ENCODE measurements around the gene GALNT2. TPM values are rescaled to one million over a fixed set of nuclear protein-coding genes. Genes with fewer than 3 reads are reported as not detected.
A peak's percentile ranks its signal among the peaks of the same experiment; 100 is the strongest.

The GALNT2 gene
- total RNA-seq, 1 experiment from 2014 or later: 62.5 TPM

- DNase-seq (ENCODE audit: low read depth in 1 of 2, low spot score in 2 of 2): no peak
- Histone ChIP-seq H3K27me3 (replicated peaks) (no peaks in the 10 kb centered on the region), H3K4me3 (no peak overlapping the region), H3K36me3 (no peaks in the 10 kb centered on the region; the same call in 1 of the 2 replicates), H3K4me1 (replicated peaks) (peaks cover 16% of the 10 kb centered on the region), H3K9me3 (replicated peaks) (no peaks in the 10 kb centered on the region), H3K27ac (no peak overlapping the region)
These were observed 77.9 kb downstream of the GALNT2 start for GRCh38 chr1:230144758-230145504.

- Histone ChIP-seq H3K27me3 (replicated peaks) (no peaks in the 10 kb centered on the region), H3K9me3 (replicated peaks) (no peaks in the 10 kb centered on the region)
These were observed 78.5 kb downstream of the GALNT2 start for GRCh38 chr1:230145505-230145899.

GRCh38 chr1:230145953-230146476, 79.0 kb downstream of the GALNT2 start:
- no peak overlapping the region for H3K27ac ChIP-seq
- H3K4me3 ChIP-seq: no peak overlapping the region
- no peaks in the 10 kb centered on the region for H3K9me3 ChIP-seq (replicated peaks)
- no peaks in the 10 kb centered on the region for H3K27me3 ChIP-seq (replicated peaks)
- DNase-seq (ENCODE audit: low read depth in 1 of 2, low spot score in 2 of 2): no peak
- no peaks in the 10 kb centered on the region; the same call in 1 of the 2 replicates for H3K36me3 ChIP-seq
- peaks cover 5% of the 10 kb centered on the region for H3K4me1 ChIP-seq (replicated peaks)

More at GRCh38 chr1:230145505-230145899, 78.5 kb downstream of the GALNT2 start:
- DNase-seq (ENCODE audit: low read depth in 1 of 2, low spot score in 2 of 2): no peak
- Histone ChIP-seq H3K36me3 (no peaks in the 10 kb centered on the region; the same call in 1 of the 2 replicates), H3K27ac (no peak overlapping the region), H3K4me3 (no peak overlapping the region), H3K4me1 (replicated peaks) (peaks cover 11% of the 10 kb centered on the region)

- no peaks in the 10 kb centered on the region; the same call in 1 of the 2 replicates for H3K4me1 ChIP-seq (replicated peaks)
- no peak for DNase-seq (ENCODE audit: low read depth in 1 of 2, low spot score in 2 of 2)
- H3K4me3 ChIP-seq: no peak overlapping the region
- H3K36me3 ChIP-seq: no peaks in the 10 kb centered on the region; the same call in 1 of the 2 replicates
- H3K27ac ChIP-seq: no peak overlapping the region
- no peaks in the 10 kb centered on the region for H3K27me3 ChIP-seq (replicated peaks)
- no peaks in the 10 kb centered on the region for H3K9me3 ChIP-seq (replicated peaks)
These were observed 79.7 kb downstream of the GALNT2 start for GRCh38 chr1:230146709-230147108.

GRCh38 chr1:230147253-230148125, 80.5 kb downstream of the GALNT2 start:
- Histone ChIP-seq H3K4me1 (replicated peaks) (no peaks in the 10 kb centered on the region), H3K9me3 (replicated peaks) (no peaks in the 10 kb centered on the region), H3K27ac (no peak overlapping the region), H3K27me3 (replicated peaks) (no peaks in the 10 kb centered on the region), H3K4me3 (no peak overlapping the region), H3K36me3 (no peaks in the 10 kb centered on the region; the same call in 1 of the 2 replicates)
- DNase-seq (ENCODE audit: low read depth in 1 of 2, low spot score in 2 of 2): no peak

GRCh38 chr1:230148126-230148652, 81.2 kb downstream of the GALNT2 start:
- no peak for DNase-seq (ENCODE audit: low read depth in 1 of 2, low spot score in 2 of 2)
- no peak overlapping the region for H3K4me3 ChIP-seq
- no peaks in the 10 kb centered on the region for H3K27me3 ChIP-seq (replicated peaks)
- H3K36me3 ChIP-seq: no peaks in the 10 kb centered on the region; the same call in 1 of the 2 replicates
- H3K9me3 ChIP-seq (replicated peaks): no peaks in the 10 kb centered on the region
- no peak overlapping the region for H3K27ac ChIP-seq
- peaks cover 1% of the 10 kb centered on the region for H3K4me1 ChIP-seq (replicated peaks)

- no peaks in the 10 kb centered on the region for H3K9me3 ChIP-seq (replicated peaks)
- H3K4me3 ChIP-seq: no peak overlapping the region
- no peaks in the 10 kb centered on the region for H3K27me3 ChIP-seq (replicated peaks)
- no peaks in the 10 kb centered on the region for H3K36me3 ChIP-seq
- DNase-seq (ENCODE audit: low read depth in 1 of 2, low spot score in 2 of 2): no peak
- H3K4me1 ChIP-seq (replicated peaks): peaks cover 9% of the 10 kb centered on the region
- H3K27ac ChIP-seq: no peak overlapping the region
These were observed 81.9 kb downstream of the GALNT2 start for GRCh38 chr1:230148768-230149469.

GRCh38 chr1:230149751-230150584, 82.9 kb downstream of the GALNT2 start:
- no peaks in the 10 kb centered on the region for H3K9me3 ChIP-seq (replicated peaks)
- no peaks in the 10 kb centered on the region for H3K36me3 ChIP-seq
- no peaks in the 10 kb centered on the region for H3K27me3 ChIP-seq (replicated peaks)
- no peak overlapping the region for H3K27ac ChIP-seq
- H3K4me3 ChIP-seq: no peak overlapping the region
- DNase-seq (ENCODE audit: low read depth in 1 of 2, low spot score in 2 of 2): no peak
- peaks cover 12% of the 10 kb centered on the region for H3K4me1 ChIP-seq (replicated peaks)

- Histone ChIP-seq H3K4me1 (replicated peaks) (peaks cover 12% of the 10 kb centered on the region), H3K27ac (no peak overlapping the region), H3K9me3 (replicated peaks) (no peaks in the 10 kb centered on the region), H3K4me3 (no peak overlapping the region), H3K36me3 (no peaks in the 10 kb centered on the region), H3K27me3 (replicated peaks) (no peaks in the 10 kb centered on the region)
- DNase-seq (ENCODE audit: low read depth in 1 of 2, low spot score in 2 of 2): no peak
These were observed 83.6 kb downstream of the GALNT2 start for GRCh38 chr1:230150615-230151014.

- no peak for DNase-seq (ENCODE audit: low read depth in 1 of 2, low spot score in 2 of 2)
- Histone ChIP-seq H3K36me3 (no peaks in the 10 kb centered on the region; the same call in 1 of the 2 replicates), H3K27me3 (replicated peaks) (no peaks in the 10 kb centered on the region), H3K4me3 (no peak overlapping the region), H3K4me1 (replicated peaks) (peaks cover 12% of the 10 kb centered on the region), H3K9me3 (replicated peaks) (no peaks in the 10 kb centered on the region), H3K27ac (no peak overlapping the region)
These were observed 85.0 kb downstream of the GALNT2 start for GRCh38 chr1:230151924-230152468.

- Histone ChIP-seq H3K36me3 (peaks cover 3% of the 10 kb centered on the region; the same call in 1 of the 2 replicates), H3K9me3 (replicated peaks) (no peaks in the 10 kb centered on the region), H3K27ac (no peak overlapping the region), H3K27me3 (replicated peaks) (no peaks in the 10 kb centered on the region), H3K4me1 (replicated peaks) (peaks cover 12% of the 10 kb centered on the region), H3K4me3 (no peak overlapping the region)
- no peak for DNase-seq (ENCODE audit: low read depth in 1 of 2, low spot score in 2 of 2)
These were observed 86.0 kb downstream of the GALNT2 start for GRCh38 chr1:230152999-230153398.

GRCh38 chr1:230153641-230154296, 86.7 kb downstream of the GALNT2 start:
- Histone ChIP-seq H3K9me3 (replicated peaks) (no peaks in the 10 kb centered on the region), H3K4me1 (replicated peaks) (peaks cover 12% of the 10 kb centered on the region), H3K27ac (no peak overlapping the region), H3K27me3 (replicated peaks) (no peaks in the 10 kb centered on the region), H3K4me3 (no peak overlapping the region), H3K36me3 (peaks cover 3% of the 10 kb centered on the region; the same call in 1 of the 2 replicates)
- DNase-seq (ENCODE audit: low read depth in 1 of 2, low spot score in 2 of 2): peak in 1 of 2 experiments; percentile 33

Data from SJSA1 (cell line).